ENCODE measurements around the gene ABHD10. TPM values are rescaled to one million over a fixed set of nuclear protein-coding genes. Genes with fewer than 3 reads are reported as not detected.
A peak's percentile ranks its signal among the peaks of the same experiment; 100 is the strongest.

Gene ABHD10
- total and polyA plus RNA-seq, 10 of the 15 experiments (the other 5 are each of a cell fraction or from before 2014, with no cell fraction given), result 12.3 to 51.0 (median 28.9) TPM

DNA sequence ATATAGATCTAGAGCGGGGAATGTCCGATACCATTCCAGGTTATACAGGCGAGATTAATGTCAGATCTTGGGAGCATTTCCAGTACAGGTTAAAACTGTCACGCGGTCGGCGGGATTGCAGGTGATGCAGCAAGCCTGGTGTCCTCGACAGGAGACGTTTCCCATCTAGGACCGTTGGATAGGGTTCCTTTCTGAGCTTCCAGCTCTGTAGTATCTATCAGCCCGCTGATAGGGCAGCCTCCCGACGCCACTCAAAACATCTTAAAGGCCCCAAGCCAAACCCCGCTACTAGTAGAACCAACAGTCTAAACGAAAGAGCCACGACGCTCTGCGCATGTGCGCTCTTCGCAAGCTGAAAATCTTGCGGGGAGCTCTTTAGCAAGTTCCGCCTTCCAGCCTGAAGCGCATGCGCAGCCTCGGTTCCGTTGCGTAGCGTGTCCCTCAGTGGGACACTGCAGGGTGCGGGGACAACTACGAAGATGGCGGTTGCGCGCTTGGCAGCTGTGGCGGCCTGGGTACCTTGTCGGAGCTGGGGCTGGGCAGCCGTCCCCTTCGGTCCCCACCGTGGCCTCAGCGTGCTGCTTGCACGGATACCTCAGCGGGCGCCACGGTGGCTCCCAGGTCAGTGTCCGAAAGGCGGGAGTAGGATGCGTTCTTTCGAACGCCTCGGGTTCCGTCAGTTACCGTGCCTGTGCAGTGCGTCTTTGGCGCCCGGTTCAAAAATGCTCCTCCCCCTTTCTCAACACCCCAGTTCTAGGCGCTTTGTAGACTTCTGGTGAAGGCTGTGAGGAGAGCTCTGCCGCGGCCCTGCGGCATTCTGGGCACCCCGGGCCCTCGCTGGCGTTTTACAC, at the start of gene ABHD10 (continued):
- TF ChIP-seq IKZF2 (IDR thresholded peaks at IDR 0.05) (0 out of 4 replicates have a peak, but pooled peaks of 1 of the 2 experiments have one; percentile 12), EED (IDR thresholded peaks at IDR 0.05; ENCODE audit: low read depth) (peak; percentile 44; the same call in 1 of the 2 replicates), TBL1XR1 (IDR thresholded peaks at IDR 0.05; ENCODE audit: low read depth, low read length) (no peak), HDAC6 (IDR thresholded peaks at IDR 0.05; ENCODE audit: unreplicated experiment) (no peak), STAT3 (IDR thresholded peaks at IDR 0.05; ENCODE audit: low read depth, low read length) (no peak), BMI1 (IDR thresholded peaks at IDR 0.05; ENCODE audit: borderline replicate concordance) (no peak), STAT1 (conservative IDR thresholded peaks at IDR 0.05) (no peak), NR2F1 (conservative IDR thresholded peaks at IDR 0.05) (no peak), NBN (IDR thresholded peaks at IDR 0.05) (peak; percentile 46; the same call in 1 of the 2 replicates), NFYA (IDR thresholded peaks at IDR 0.05; ENCODE audit: borderline replicate concordance, low read depth, low read length) (no peak)
- TF ChIP-seq, protein P1, sequence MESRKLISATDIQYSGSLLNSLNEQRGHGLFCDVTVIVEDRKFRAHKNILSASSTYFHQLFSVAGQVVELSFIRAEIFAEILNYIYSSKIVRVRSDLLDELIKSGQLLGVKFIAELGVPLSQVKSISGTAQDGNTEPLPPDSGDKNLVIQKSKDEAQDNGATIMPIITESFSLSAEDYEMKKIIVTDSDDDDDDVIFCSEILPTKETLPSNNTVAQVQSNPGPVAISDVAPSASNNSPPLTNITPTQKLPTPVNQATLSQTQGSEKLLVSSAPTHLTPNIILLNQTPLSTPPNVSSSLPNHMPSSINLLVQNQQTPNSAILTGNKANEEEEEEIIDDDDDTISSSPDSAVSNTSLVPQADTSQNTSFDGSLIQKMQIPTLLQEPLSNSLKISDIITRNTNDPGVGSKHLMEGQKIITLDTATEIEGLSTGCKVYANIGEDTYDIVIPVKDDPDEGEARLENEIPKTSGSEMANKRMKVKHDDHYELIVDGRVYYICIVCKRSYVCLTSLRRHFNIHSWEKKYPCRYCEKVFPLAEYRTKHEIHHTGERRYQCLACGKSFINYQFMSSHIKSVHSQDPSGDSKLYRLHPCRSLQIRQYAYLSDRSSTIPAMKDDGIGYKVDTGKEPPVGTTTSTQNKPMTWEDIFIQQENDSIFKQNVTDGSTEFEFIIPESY (IDR thresholded peaks at IDR 0.05), result peak; percentile 98
- TF ChIP-seq, protein P2, sequence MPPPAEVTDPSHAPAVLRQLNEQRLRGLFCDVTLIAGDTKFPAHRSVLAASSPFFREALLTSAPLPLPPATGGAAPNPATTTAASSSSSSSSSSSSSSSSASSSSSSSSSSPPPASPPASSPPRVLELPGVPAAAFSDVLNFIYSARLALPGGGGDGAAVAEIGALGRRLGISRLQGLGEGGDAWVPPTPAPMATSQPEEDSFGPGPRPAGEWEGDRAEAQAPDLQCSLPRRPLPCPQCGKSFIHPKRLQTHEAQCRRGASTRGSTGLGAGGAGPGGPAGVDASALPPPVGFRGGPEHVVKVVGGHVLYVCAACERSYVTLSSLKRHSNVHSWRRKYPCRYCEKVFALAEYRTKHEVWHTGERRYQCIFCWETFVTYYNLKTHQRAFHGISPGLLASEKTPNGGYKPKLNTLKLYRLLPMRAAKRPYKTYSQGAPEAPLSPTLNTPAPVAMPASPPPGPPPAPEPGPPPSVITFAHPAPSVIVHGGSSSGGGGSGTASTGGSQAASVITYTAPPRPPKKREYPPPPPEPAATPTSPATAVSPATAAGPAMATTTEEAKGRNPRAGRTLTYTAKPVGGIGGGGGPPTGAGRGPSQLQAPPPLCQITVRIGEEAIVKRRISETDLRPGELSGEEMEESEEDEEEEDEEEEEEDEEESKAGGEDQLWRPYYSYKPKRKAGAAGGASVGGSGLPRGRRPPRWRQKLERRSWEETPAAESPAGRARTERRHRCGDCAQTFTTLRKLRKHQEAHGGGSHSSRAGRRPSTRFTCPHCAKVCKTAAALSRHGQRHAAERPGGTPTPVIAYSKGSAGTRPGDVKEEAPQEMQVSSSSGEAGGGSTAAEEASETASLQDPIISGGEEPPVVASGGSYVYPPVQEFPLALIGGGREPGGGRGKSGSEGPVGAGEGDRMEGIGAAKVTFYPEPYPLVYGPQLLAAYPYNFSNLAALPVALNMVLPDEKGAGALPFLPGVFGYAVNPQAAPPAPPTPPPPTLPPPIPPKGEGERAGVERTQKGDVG (CRISPR knock-in tag; IDR thresholded peaks at IDR 0.05), result no peak
- TF ChIP-seq, protein P3, sequence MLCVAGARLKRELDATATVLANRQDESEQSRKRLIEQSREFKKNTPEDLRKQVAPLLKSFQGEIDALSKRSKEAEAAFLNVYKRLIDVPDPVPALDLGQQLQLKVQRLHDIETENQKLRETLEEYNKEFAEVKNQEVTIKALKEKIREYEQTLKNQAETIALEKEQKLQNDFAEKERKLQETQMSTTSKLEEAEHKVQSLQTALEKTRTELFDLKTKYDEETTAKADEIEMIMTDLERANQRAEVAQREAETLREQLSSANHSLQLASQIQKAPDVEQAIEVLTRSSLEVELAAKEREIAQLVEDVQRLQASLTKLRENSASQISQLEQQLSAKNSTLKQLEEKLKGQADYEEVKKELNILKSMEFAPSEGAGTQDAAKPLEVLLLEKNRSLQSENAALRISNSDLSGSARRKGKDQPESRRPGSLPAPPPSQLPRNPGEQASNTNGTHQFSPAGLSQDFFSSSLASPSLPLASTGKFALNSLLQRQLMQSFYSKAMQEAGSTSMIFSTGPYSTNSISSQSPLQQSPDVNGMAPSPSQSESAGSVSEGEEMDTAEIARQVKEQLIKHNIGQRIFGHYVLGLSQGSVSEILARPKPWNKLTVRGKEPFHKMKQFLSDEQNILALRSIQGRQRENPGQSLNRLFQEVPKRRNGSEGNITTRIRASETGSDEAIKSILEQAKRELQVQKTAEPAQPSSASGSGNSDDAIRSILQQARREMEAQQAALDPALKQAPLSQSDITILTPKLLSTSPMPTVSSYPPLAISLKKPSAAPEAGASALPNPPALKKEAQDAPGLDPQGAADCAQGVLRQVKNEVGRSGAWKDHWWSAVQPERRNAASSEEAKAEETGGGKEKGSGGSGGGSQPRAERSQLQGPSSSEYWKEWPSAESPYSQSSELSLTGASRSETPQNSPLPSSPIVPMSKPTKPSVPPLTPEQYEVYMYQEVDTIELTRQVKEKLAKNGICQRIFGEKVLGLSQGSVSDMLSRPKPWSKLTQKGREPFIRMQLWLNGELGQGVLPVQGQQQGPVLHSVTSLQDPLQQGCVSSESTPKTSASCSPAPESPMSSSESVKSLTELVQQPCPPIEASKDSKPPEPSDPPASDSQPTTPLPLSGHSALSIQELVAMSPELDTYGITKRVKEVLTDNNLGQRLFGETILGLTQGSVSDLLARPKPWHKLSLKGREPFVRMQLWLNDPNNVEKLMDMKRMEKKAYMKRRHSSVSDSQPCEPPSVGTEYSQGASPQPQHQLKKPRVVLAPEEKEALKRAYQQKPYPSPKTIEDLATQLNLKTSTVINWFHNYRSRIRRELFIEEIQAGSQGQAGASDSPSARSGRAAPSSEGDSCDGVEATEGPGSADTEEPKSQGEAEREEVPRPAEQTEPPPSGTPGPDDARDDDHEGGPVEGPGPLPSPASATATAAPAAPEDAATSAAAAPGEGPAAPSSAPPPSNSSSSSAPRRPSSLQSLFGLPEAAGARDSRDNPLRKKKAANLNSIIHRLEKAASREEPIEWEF (IDR thresholded peaks at IDR 0.05; ENCODE audit: insufficient replicate concordance, low read depth, low read length), result no peak
- TF ChIP-seq, protein P4, sequence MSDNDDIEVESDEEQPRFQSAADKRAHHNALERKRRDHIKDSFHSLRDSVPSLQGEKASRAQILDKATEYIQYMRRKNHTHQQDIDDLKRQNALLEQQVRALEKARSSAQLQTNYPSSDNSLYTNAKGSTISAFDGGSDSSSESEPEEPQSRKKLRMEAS (IDR thresholded peaks at IDR 0.05; ENCODE audit: low read depth, low read length), result no peak; the same call in 1 of the 2 replicates

Data from GM12878 (cell line).